K562 (cell line): ENCODE results near the gene AFDN. TPM values are rescaled to one million over a fixed set of nuclear protein-coding genes. Genes with fewer than 3 reads are reported as not detected.

Source experiments
- ARID1B ChIP-seq: fragments of 450-650 bp; IDR thresholded peaks from 2 replicates; pipeline ENCODE4 v1.6.1; 2016; ENCODE audit warnings: antibody characterized with exemption, mild to moderate bottlenecking, inconsistent platforms
- CBFA2T2 ChIP-seq: fragments of 450-650 bp; conservative IDR thresholded peaks from 2 replicates; pipeline ENCODE4 v1.6.1; 2017; ENCODE audit warnings: mild to moderate bottlenecking
- CBX3 ChIP-seq, 2 experiments: IDR thresholded peaks; 1 replicate in 1 of 2; 2 replicates in 1 of 2; pipeline ENCODE4 v1.6.1; 2012; ENCODE audit warnings: inconsistent platforms in 2 of 2, low read length in 2 of 2, borderline replicate concordance in 1 of 2, control low read depth in 1 of 2
- CREBBP ChIP-seq: IDR thresholded peaks from one replicate; pipeline ENCODE4 v1.6.1; 2012; ENCODE audit warnings: low read depth, mild to moderate bottlenecking, control low read depth, inconsistent platforms, low read length
- DPF2 ChIP-seq: fragments of 450-650 bp; IDR thresholded peaks from 2 replicates; pipeline ENCODE4 v1.6.1; 2016
- GATA2 ChIP-seq: sonication (generic); formaldehyde crosslinking; IDR thresholded peaks from 2 replicates; pipeline ENCODE4 v1.4.0; 2020; ENCODE audit warnings: mild to moderate bottlenecking, missing genetic modification reagents
- HMBOX1 ChIP-seq: sonication (generic); IDR thresholded peaks from 2 replicates; pipeline ENCODE4 v1.6.1; 2016
- JUND ChIP-seq, 2 experiments: IDR thresholded peaks; 2 replicates in 1 of 2; 3 replicates in 1 of 2; pipeline ENCODE4 v1.6.1; 2011; ENCODE audit warnings: borderline replicate concordance in 2 of 2, low read depth in 2 of 2, low read length in 2 of 2, improper control_type of control experiment in 1 of 2, missing biosample characterization in 1 of 2, missing genetic modification characterization in 1 of 2, missing genetic modification reagents in 1 of 2
- KLF1 ChIP-seq: fragments of 450-650 bp; IDR thresholded peaks from 2 replicates; pipeline ENCODE4 v1.6.1; 2016; ENCODE audit warnings: missing genetic modification characterization, missing compliant biosample characterization
- LCOR ChIP-seq: sonication (generic); formaldehyde crosslinking; IDR thresholded peaks from 2 replicates; pipeline ENCODE4 v1.8.0; 2022; ENCODE audit warnings: mild to moderate bottlenecking, missing genetic modification reagents
- MAFF ChIP-seq: IDR thresholded peaks from 2 replicates; pipeline ENCODE4 v1.6.1; 2012; ENCODE audit warnings: low read length, improper control_type of control experiment
- MCM3 ChIP-seq: fragments of 450-650 bp; IDR thresholded peaks from 2 replicates; pipeline ENCODE4 v1.6.1; 2016
- MECOM ChIP-seq: fragments of 250-450 bp; sonication (Bioruptor Pico); IDR thresholded peaks from 2 replicates; pipeline ENCODE4 v1.8.0; 2022; ENCODE audit warnings: inconsistent platforms
- RAD21 ChIP-seq, 2 experiments: fragments of 250-450 bp in 1 of 2; fragments of 450-650 bp in 1 of 2; sonication (Bioruptor Pico) in 1 of 2; formaldehyde crosslinking in 1 of 2; IDR thresholded peaks in 1 of 2; conservative IDR thresholded peaks in 1 of 2; 2 replicates each; pipeline versions ENCODE4 v1.4.0 to v1.8.0; 2020 to 2022; ENCODE audit warnings: mild to moderate bottlenecking in 2 of 2, moderate library complexity in 1 of 2
- SLC30A9 ChIP-seq: fragments of 250-450 bp; sonication (Bioruptor Pico); IDR thresholded peaks from 2 replicates; pipeline ENCODE4 v1.8.0; 2022; ENCODE audit warnings: mild to moderate bottlenecking, moderate library complexity
- SRF ChIP-seq, 2 experiments: fragments of 250-450, 450-650 bp in 1 of 2; sonication (Bioruptor Pico) in 1 of 2; sonication (generic) in 1 of 2; formaldehyde crosslinking; IDR thresholded peaks; 2 replicates each; pipeline versions ENCODE4 v1.5.0 to v1.5.1; 2020 to 2022; ENCODE audit warnings: mild to moderate bottlenecking in 1 of 2, missing genetic modification reagents in 1 of 2
- STAT5A ChIP-seq: IDR thresholded peaks from 2 replicates; pipeline ENCODE4 v1.6.1; 2012; ENCODE audit warnings: low read length, inconsistent platforms, borderline replicate concordance
- TAF9B ChIP-seq: fragments of 450-650 bp; IDR thresholded peaks from 2 replicates; pipeline ENCODE4 v1.6.1; 2018; ENCODE audit warnings: mild to moderate bottlenecking; ENCODE audit not compliant: partially characterized antibody
- THRAP3 ChIP-seq: fragments of 450-650 bp; IDR thresholded peaks from 2 replicates; pipeline ENCODE4 v1.6.1; 2016; ENCODE audit warnings: mild to moderate bottlenecking, inconsistent platforms, borderline replicate concordance
- TOE1 ChIP-seq, 2 experiments: fragments of 450-650 bp in 1 of 2; sonication (generic) in 1 of 2; formaldehyde crosslinking in 1 of 2; IDR thresholded peaks; 2 replicates each; pipeline versions ENCODE4 v1.7.1 to v1.8.0; 2016 to 2022; ENCODE audit warnings: borderline replicate concordance in 2 of 2, mild to moderate bottlenecking in 2 of 2, antibody characterized with exemption in 1 of 2, inconsistent platforms in 1 of 2, low read depth in 1 of 2, missing genetic modification reagents in 1 of 2, moderate library complexity in 1 of 2
- ZEB2 ChIP-seq: fragments of 450-650 bp; IDR thresholded peaks from 2 replicates; pipeline ENCODE4 v1.6.1; 2016
- ZFX ChIP-seq: sonication (generic); formaldehyde crosslinking; IDR thresholded peaks from 2 replicates; pipeline ENCODE4 v1.8.0; 2022; ENCODE audit warnings: mild to moderate bottlenecking, missing genetic modification reagents, moderate library complexity
- polyA plus RNA-seq, 8 experiments: library from polyadenylated mRNA; depleted of rRNA in 4 of 8; stranded (reverse) in 5 of 8; unstranded in 3 of 8; fragments of >200 nt; fragmentation: Nextera tagmentation in 2 of 8; fragmentation: Illumina TruSeq in 1 of 8; extraction: Ambion mirVana in 2 of 8; extraction: Trizol in 1 of 8; gene quantifications; 2 replicates each; pipeline versions ENCODE4 v1.2.1 to v1.2.3, GENCODE V29; 2011 to 2014; ENCODE audit warnings: inconsistent platforms in 1 of 8, missing spikeins in 1 of 8
- total RNA-seq, 7 experiments: library from RNA; depleted of rRNA in 6 of 7; stranded (reverse); fragments of >200 nt in 6 of 7; fragmentation: Illumina TruSeq in 2 of 7; extraction: Trizol in 2 of 7; gene quantifications; 2 replicates each; pipeline versions ENCODE4 v1.2.1 to v1.2.3, GENCODE V29; 2011 to 2021; ENCODE audit warnings: low replicate concordance in 1 of 7
- TF ChIP-seq, protein P1 (sequence below): fragments of 250-450 bp; sonication (Bioruptor Pico); IDR thresholded peaks from 2 replicates; pipeline ENCODE4 v1.4.0; 2020; ENCODE audit warnings: mild to moderate bottlenecking, moderate library complexity

AFDN gene
- total and polyA plus RNA-seq, 9 of the 15 experiments (the other 6 are each of a cell fraction or from before 2014, with no cell fraction given) = 7.2 to 129 (median 105) TPM

GRCh38 chr6:167846997-167847606 is 20.4 kb downstream of the AFDN start (continued):
- no peak for TF ChIP-seq RAD21 (CRISPR knock-in tag; conservative IDR thresholded peaks at IDR 0.05 in 1 of 2, IDR thresholded peaks at IDR 0.05 in 1 of 2)
- TF ChIP-seq DPF2 = peak; percentile 93
- peak; percentile 45; the same call in 1 of the 2 replicates for TF ChIP-seq CBFA2T2
- TF ChIP-seq MAFF = peak; percentile 48; the same call in 1 of the 2 replicates
- TF ChIP-seq ARID1B = peak; percentile 91
- no peak for TF ChIP-seq CREBBP
- no peak; the same call in 1 of the 2 replicates for TF ChIP-seq THRAP3
- TF ChIP-seq LCOR (CRISPR knock-in tag) = no peak
- TF ChIP-seq MCM3 = no peak
- TF ChIP-seq KLF1 (tag) = no peak
- TF ChIP-seq STAT5A = peak; percentile 24; the same call in 1 of the 2 replicates
- TF ChIP-seq TOE1 (IDR thresholded peaks at IDR 0.05; ENCODE audit: borderline replicate concordance) = 0 out of 2 replicates have a peak, but pooled peaks have one; percentile 25
- no peak for TF ChIP-seq TOE1 (CRISPR knock-in tag; IDR thresholded peaks at IDR 0.05; ENCODE audit: borderline replicate concordance, low read depth)
- no peak for TF ChIP-seq ZFX (CRISPR knock-in tag)
- TF ChIP-seq SRF (CRISPR knock-in tag; IDR thresholded peaks at IDR 0.05) = no peak
- TF ChIP-seq, protein P1, sequence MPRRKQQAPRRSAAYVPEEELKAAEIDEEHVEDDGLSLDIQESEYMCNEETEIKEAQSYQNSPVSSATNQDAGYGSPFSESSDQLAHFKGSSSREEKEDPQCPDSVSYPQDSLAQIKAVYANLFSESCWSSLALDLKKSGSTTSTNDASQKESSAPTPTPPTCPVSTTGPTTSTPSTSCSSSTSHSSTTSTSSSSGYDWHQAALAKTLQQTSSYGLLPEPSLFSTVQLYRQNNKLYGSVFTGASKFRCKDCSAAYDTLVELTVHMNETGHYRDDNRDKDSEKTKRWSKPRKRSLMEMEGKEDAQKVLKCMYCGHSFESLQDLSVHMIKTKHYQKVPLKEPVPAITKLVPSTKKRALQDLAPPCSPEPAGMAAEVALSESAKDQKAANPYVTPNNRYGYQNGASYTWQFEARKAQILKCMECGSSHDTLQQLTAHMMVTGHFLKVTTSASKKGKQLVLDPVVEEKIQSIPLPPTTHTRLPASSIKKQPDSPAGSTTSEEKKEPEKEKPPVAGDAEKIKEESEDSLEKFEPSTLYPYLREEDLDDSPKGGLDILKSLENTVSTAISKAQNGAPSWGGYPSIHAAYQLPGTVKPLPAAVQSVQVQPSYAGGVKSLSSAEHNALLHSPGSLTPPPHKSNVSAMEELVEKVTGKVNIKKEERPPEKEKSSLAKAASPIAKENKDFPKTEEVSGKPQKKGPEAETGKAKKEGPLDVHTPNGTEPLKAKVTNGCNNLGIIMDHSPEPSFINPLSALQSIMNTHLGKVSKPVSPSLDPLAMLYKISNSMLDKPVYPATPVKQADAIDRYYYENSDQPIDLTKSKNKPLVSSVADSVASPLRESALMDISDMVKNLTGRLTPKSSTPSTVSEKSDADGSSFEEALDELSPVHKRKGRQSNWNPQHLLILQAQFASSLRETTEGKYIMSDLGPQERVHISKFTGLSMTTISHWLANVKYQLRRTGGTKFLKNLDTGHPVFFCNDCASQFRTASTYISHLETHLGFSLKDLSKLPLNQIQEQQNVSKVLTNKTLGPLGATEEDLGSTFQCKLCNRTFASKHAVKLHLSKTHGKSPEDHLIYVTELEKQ (CRISPR knock-in tag) = no peak
- no peak for TF ChIP-seq SLC30A9 (CRISPR knock-in tag)
- 0 out of 2 replicates have a peak, but pooled peaks have one; percentile 43 for TF ChIP-seq GATA2 (CRISPR knock-in tag)
- TF ChIP-seq HMBOX1 = peak; percentile 81
- peak; percentile 46; the same call in 1 of the 2 replicates for TF ChIP-seq ZEB2
- TF ChIP-seq CBX3 (IDR thresholded peaks at IDR 0.05; ENCODE audit: borderline replicate concordance in 1 of 2, low read length in 2 of 2) = no peak
- TF ChIP-seq JUND (IDR thresholded peaks at IDR 0.05; ENCODE audit: borderline replicate concordance, low read depth, low read length) = peak; percentile 76
- TF ChIP-seq JUND (tag; IDR thresholded peaks at IDR 0.05; ENCODE audit: borderline replicate concordance, low read depth, low read length) = no peak; the same call in 2 of the 3 replicates
- no peak for TF ChIP-seq MECOM (CRISPR knock-in tag)
- no peak for TF ChIP-seq TAF9B
